ENCODE data around the gene RASA3.
A peak's percentile ranks its signal among the peaks of the same experiment; 100 is the strongest.

The RASA3 gene

GRCh38 chr13:114047358-114047881 is 85.0 kb downstream of the RASA3 start:
- H3K27me3 ChIP-seq = no peaks in the 10 kb centered on the region
- no peaks in the 10 kb centered on the region for H3K9me3 ChIP-seq
- no peak for TF ChIP-seq CTCF (IDR thresholded peaks at IDR 0.05)
- H3K36me3 ChIP-seq = peaks cover 28% of the 10 kb centered on the region
- H3K4me1 ChIP-seq (ENCODE audit: control insufficient read depth in 1 of 2, insufficient read depth in 1 of 2, low read depth in 1 of 2, low read length in 1 of 2) = peaks cover 40 to 41% of the 10 kb centered on the region in 2 experiments
- H3K4me3 ChIP-seq (ENCODE audit: low read depth in 1 of 2, low read length in 1 of 2) = no peak overlapping the region
- H3K27ac ChIP-seq = no peak overlapping the region

- Histone ChIP-seq H3K27me3 (no peaks in the 10 kb centered on the region), H3K9me3 (no peaks in the 10 kb centered on the region), H3K36me3 (peaks cover 37% of the 10 kb centered on the region), H3K27ac (no peak overlapping the region), H3K4me1 (ENCODE audit: control insufficient read depth in 1 of 2, insufficient read depth in 1 of 2, low read depth in 1 of 2, low read length in 1 of 2) (peaks cover 31 to 32% of the 10 kb centered on the region in 2 experiments), H3K4me3 (ENCODE audit: low read depth in 1 of 2, low read length in 1 of 2) (no peak overlapping the region)
- TF ChIP-seq CTCF (IDR thresholded peaks at IDR 0.05) = no peak
These were observed 85.9 kb downstream of the RASA3 start for GRCh38 chr13:114046431-114046975.

- Histone ChIP-seq H3K27me3 (no peaks in the 10 kb centered on the region), H3K27ac (no peak overlapping the region), H3K36me3 (peaks cover 47% of the 10 kb centered on the region), H3K4me3 (ENCODE audit: low read depth in 1 of 2, low read length in 1 of 2) (no peak overlapping the region), H3K9me3 (no peaks in the 10 kb centered on the region), H3K4me1 (ENCODE audit: control insufficient read depth in 1 of 2, insufficient read depth in 1 of 2, low read depth in 1 of 2, low read length in 1 of 2) (peaks cover 19% of the 10 kb centered on the region in 2 experiments)
- TF ChIP-seq CTCF (IDR thresholded peaks at IDR 0.05) = no peak
These were observed 87.2 kb downstream of the RASA3 start for GRCh38 chr13:114045113-114045735.

GRCh38 chr13:114044486-114044885 is 87.9 kb downstream of the RASA3 start:
- Histone ChIP-seq H3K36me3 (peaks cover 41% of the 10 kb centered on the region), H3K27me3 (no peaks in the 10 kb centered on the region), H3K9me3 (no peaks in the 10 kb centered on the region), H3K27ac (peak overlapping the region; percentile 36), H3K4me1 (ENCODE audit: control insufficient read depth in 1 of 2, insufficient read depth in 1 of 2, low read depth in 1 of 2, low read length in 1 of 2) (peaks cover 12 to 13% of the 10 kb centered on the region in 2 experiments), H3K4me3 (ENCODE audit: low read depth in 1 of 2, low read length in 1 of 2) (no peak overlapping the region)
- TF ChIP-seq CTCF (IDR thresholded peaks at IDR 0.05) = no peak

GRCh38 chr13:114043421-114044053 is 88.9 kb downstream of the RASA3 start:
- Histone ChIP-seq H3K27ac (no peak overlapping the region), H3K4me3 (ENCODE audit: low read depth in 1 of 2, low read length in 1 of 2) (no peak overlapping the region), H3K9me3 (no peaks in the 10 kb centered on the region), H3K36me3 (peaks cover 44% of the 10 kb centered on the region), H3K4me1 (ENCODE audit: control insufficient read depth in 1 of 2, insufficient read depth in 1 of 2, low read depth in 1 of 2, low read length in 1 of 2) (peaks cover 4% of the 10 kb centered on the region in 2 experiments), H3K27me3 (no peaks in the 10 kb centered on the region)
- TF ChIP-seq CTCF (IDR thresholded peaks at IDR 0.05) = no peak
